Measurements from ENCODE around the gene HOGA1. TPM values are rescaled to one million over a fixed set of nuclear protein-coding genes. Genes with fewer than 3 reads are reported as not detected.
"Not testable (repeated sequence)": the region's sequence is repeated elsewhere in the genome, so short reads cannot be mapped to it uniquely, and the experiment has no call there.

The HOGA1 gene
- total RNA-seq, 1 experiment from 2014 or later: 0.08 TPM

GRCh38 chr10:97647556-97647955 is 63.4 kb downstream of the HOGA1 start:
- POLR2A ChIA-PET: no interaction called here
- in situ Hi-C loops (cut with HindIII; ENCODE audit: low pct_unique_long_range_greater_than_20kb, low sequenced_read_pairs) (no loop called here), intact Hi-C loops (cut with micrococcal nuclease; ENCODE audit: unreplicated experiment) (no loop called here)
- Histone ChIP-seq H3K36me3 (ENCODE audit: control insufficient read depth, insufficient read depth, low read length) (no peaks in the 10 kb centered on the region), H3K27me3 (ENCODE audit: control insufficient read depth, insufficient read depth, low read length) (no peaks in the 10 kb centered on the region), H3K27ac (ENCODE audit: low read length) (no peak overlapping the region), H3K4me3 (ENCODE audit: low read depth in 2 of 2, low read length in 2 of 2) (no peak overlapping the region), H3K4me1 (ENCODE audit: control insufficient read depth, insufficient read depth, low read length) (peaks cover 8% of the 10 kb centered on the region), H3K9me3 (ENCODE audit: control insufficient read depth, insufficient read depth, low read depth, low read length) (no peaks in the 10 kb centered on the region)
- CTCF ChIA-PET: interaction anchor here (0.7 kb wide), 1 partner anchor 96 kb away, joined by 4 read pairs; no protein-coding TSS in a partner anchor
- ATAC-seq: no peak
- no peak for DNase-seq (ENCODE audit: low read depth, low spot score)
- no TSS peak for BruUV-seq (replicated peaks)
- TF ChIP-seq TCF7L2 (IDR thresholded peaks at IDR 0.05; ENCODE audit: low read depth, low read length): no peak
- no peak for TF ChIP-seq SIN3A (IDR thresholded peaks at IDR 0.05; ENCODE audit: borderline replicate concordance, insufficient read depth, low read depth, low read length)
- no peak for TF ChIP-seq POLR2AphosphoS5 (IDR thresholded peaks at IDR 0.05; ENCODE audit: low read depth, low read length)
- TF ChIP-seq, protein P1, sequence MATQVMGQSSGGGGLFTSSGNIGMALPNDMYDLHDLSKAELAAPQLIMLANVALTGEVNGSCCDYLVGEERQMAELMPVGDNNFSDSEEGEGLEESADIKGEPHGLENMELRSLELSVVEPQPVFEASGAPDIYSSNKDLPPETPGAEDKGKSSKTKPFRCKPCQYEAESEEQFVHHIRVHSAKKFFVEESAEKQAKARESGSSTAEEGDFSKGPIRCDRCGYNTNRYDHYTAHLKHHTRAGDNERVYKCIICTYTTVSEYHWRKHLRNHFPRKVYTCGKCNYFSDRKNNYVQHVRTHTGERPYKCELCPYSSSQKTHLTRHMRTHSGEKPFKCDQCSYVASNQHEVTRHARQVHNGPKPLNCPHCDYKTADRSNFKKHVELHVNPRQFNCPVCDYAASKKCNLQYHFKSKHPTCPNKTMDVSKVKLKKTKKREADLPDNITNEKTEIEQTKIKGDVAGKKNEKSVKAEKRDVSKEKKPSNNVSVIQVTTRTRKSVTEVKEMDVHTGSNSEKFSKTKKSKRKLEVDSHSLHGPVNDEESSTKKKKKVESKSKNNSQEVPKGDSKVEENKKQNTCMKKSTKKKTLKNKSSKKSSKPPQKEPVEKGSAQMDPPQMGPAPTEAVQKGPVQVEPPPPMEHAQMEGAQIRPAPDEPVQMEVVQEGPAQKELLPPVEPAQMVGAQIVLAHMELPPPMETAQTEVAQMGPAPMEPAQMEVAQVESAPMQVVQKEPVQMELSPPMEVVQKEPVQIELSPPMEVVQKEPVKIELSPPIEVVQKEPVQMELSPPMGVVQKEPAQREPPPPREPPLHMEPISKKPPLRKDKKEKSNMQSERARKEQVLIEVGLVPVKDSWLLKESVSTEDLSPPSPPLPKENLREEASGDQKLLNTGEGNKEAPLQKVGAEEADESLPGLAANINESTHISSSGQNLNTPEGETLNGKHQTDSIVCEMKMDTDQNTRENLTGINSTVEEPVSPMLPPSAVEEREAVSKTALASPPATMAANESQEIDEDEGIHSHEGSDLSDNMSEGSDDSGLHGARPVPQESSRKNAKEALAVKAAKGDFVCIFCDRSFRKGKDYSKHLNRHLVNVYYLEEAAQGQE (IDR thresholded peaks at IDR 0.05; ENCODE audit: insufficient read depth in 1 of 2, low read depth in 2 of 2, low read length in 1 of 2): no peak
- TF ChIP-seq, protein P2, sequence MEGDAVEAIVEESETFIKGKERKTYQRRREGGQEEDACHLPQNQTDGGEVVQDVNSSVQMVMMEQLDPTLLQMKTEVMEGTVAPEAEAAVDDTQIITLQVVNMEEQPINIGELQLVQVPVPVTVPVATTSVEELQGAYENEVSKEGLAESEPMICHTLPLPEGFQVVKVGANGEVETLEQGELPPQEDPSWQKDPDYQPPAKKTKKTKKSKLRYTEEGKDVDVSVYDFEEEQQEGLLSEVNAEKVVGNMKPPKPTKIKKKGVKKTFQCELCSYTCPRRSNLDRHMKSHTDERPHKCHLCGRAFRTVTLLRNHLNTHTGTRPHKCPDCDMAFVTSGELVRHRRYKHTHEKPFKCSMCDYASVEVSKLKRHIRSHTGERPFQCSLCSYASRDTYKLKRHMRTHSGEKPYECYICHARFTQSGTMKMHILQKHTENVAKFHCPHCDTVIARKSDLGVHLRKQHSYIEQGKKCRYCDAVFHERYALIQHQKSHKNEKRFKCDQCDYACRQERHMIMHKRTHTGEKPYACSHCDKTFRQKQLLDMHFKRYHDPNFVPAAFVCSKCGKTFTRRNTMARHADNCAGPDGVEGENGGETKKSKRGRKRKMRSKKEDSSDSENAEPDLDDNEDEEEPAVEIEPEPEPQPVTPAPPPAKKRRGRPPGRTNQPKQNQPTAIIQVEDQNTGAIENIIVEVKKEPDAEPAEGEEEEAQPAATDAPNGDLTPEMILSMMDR (IDR thresholded peaks at IDR 0.05): no peak

- H3K9me3 ChIP-seq (ENCODE audit: control insufficient read depth, insufficient read depth, low read depth, low read length): no peaks in the 10 kb centered on the region
- peaks cover 8% of the 10 kb centered on the region for H3K4me1 ChIP-seq (ENCODE audit: control insufficient read depth, insufficient read depth, low read length)
- no peak overlapping the region for H3K4me3 ChIP-seq (ENCODE audit: low read depth in 2 of 2, low read length in 2 of 2)
- ATAC-seq: peak; percentile 81
- in situ Hi-C loops (cut with HindIII; ENCODE audit: low pct_unique_long_range_greater_than_20kb, low sequenced_read_pairs) (no loop called here), intact Hi-C loops (cut with micrococcal nuclease; ENCODE audit: unreplicated experiment) (no loop called here)
- peak overlapping the region; percentile 10; the same call in 1 of the 2 replicates for H3K27ac ChIP-seq (ENCODE audit: low read length)
- ChIA-PET POLR2A (no interaction called here), CTCF (no interaction called here)
- TF ChIP-seq SIN3A (IDR thresholded peaks at IDR 0.05; ENCODE audit: borderline replicate concordance, insufficient read depth, low read depth, low read length) (no peak), TCF7L2 (IDR thresholded peaks at IDR 0.05; ENCODE audit: low read depth, low read length) (no peak), POLR2AphosphoS5 (IDR thresholded peaks at IDR 0.05; ENCODE audit: low read depth, low read length) (no peak)
- TF ChIP-seq, protein P1 (IDR thresholded peaks at IDR 0.05; ENCODE audit: insufficient read depth in 1 of 2, low read depth in 2 of 2, low read length in 1 of 2): no peak
- TF ChIP-seq, protein P2 (IDR thresholded peaks at IDR 0.05): no peak
- no peaks in the 10 kb centered on the region for H3K36me3 ChIP-seq (ENCODE audit: control insufficient read depth, insufficient read depth, low read length)
- H3K27me3 ChIP-seq (ENCODE audit: control insufficient read depth, insufficient read depth, low read length): no peaks in the 10 kb centered on the region
- BruUV-seq (replicated peaks): no TSS peak
- peak; percentile 76 for DNase-seq (ENCODE audit: low read depth, low spot score)
Measured at GRCh38 chr10:97648562-97649404, 64.6 kb downstream of the HOGA1 start.

DNA sequence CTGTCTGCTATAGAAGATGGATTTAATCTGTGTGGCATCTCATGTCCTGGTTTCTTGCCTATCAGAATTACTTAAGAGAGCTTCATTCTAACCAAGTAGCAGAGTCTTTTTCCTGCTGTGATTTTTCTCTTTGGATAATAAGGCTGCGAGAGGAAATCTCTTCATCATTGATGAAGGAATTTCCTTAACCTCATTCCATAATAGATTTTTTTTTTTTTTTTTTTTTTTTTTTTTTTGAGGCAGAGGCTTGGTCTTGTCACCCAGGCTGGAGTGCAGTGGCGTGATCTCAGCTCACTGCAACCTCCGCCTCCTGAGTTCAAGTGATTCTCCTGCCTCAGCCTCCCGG is 65.2 kb downstream of the HOGA1 start:
- CTCF ChIA-PET; H3K27ac ChIP-seq (ENCODE audit: low read length); H3K4me1 ChIP-seq (ENCODE audit: control insufficient read depth, insufficient read depth, low read length); DNase-seq (ENCODE audit: low read depth, low spot score); H3K4me3 ChIP-seq (ENCODE audit: low read depth in 2 of 2, low read length in 2 of 2); intact Hi-C loops (cut with micrococcal nuclease; ENCODE audit: unreplicated experiment); ATAC-seq; POLR2A ChIA-PET; BruUV-seq (replicated peaks); H3K9me3 ChIP-seq (ENCODE audit: control insufficient read depth, insufficient read depth, low read depth, low read length); H3K36me3 ChIP-seq (ENCODE audit: control insufficient read depth, insufficient read depth, low read length); H3K27me3 ChIP-seq (ENCODE audit: control insufficient read depth, insufficient read depth, low read length); in situ Hi-C loops (cut with HindIII; ENCODE audit: low pct_unique_long_range_greater_than_20kb, low sequenced_read_pairs): not testable (repeated sequence)

All from Panc1 (cell line).